ENCODE measurements around the gene ZBED5.

DNA sequence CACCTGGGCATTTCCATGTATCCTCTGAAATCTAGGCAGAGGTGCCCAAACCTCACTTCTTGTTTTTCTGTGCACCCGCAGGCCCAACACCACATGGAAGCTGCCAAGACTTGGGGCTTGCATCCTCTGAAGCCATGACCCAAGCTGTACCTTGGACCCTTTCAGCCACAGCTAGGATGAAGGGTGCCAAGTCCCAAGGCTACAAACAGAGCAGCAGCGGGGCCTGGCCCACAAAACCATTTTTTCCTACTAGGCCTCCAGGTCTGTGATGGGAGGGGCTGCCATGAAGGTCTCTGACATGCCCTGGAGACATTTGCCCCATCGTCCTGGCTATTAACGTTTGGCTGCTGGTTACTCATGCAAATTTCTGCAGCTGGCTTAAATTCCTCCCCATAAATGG lies 28.7 kb downstream of the ZBED5 start:
- TF ChIP-seq CTCF (IDR thresholded peaks at IDR 0.05), result no peak
- no peak for TF ChIP-seq POLR2A (IDR thresholded peaks at IDR 0.05)
- no peak for TF ChIP-seq POLR2AphosphoS5 (IDR thresholded peaks at IDR 0.05)
- TF ChIP-seq EP300 (IDR thresholded peaks at IDR 0.05; ENCODE audit: low read depth), result no peak
